IMR-90 (cell line): ENCODE results near the gene GDF15.
"Not testable (repeated sequence)": the region's sequence is repeated elsewhere in the genome, so short reads cannot be mapped to it uniquely, and the experiment has no call there.

Experiments used
- CTCF ChIP-seq: conservative IDR thresholded peaks from 2 replicates; pipeline ENCODE4 v1.5.1; 2012; ENCODE audit warnings: mild to moderate bottlenecking, low read depth, low read length, improper control_type of control experiment
- POLR2A ChIP-seq: IDR thresholded peaks from 2 replicates; pipeline ENCODE4 v1.6.1; 2012; ENCODE audit warnings: mild to moderate bottlenecking, low read depth, low read length
- RAD21 ChIP-seq: IDR thresholded peaks from 2 replicates; pipeline ENCODE4 v1.6.1; 2012; ENCODE audit warnings: low read length, improper control_type of control experiment
- RCOR1 ChIP-seq: IDR thresholded peaks from 2 replicates; pipeline ENCODE4 v1.6.1; 2012; ENCODE audit warnings: mild to moderate bottlenecking, low read length, improper control_type of control experiment; ENCODE audit not compliant: insufficient replicate concordance
- RFX5 ChIP-seq: IDR thresholded peaks from 2 replicates; pipeline ENCODE4 v1.8.0; 2012; ENCODE audit warnings: low read depth, mild to moderate bottlenecking, low read length, moderate library complexity

- TF ChIP-seq CTCF, RCOR1, RAD21, POLR2A, RFX5: not testable (repeated sequence)
Observed at GRCh38 chr19:18354743-18355142, 31.2 kb upstream of the GDF15 start.
